SK-N-SH treated with all-trans-retinoic acid at 6 μM for 48 hours (cell line): ENCODE measurements around the gene SLC66A3.
A peak's percentile ranks its signal among the peaks of the same experiment; 100 is the strongest.

Source experiments
- ATAC-seq: fragments of 200-7000 bp; cut with Tn5 transposase; 3 replicates; pipeline ENCODE4 v1.9.1; 2020; ENCODE audit warnings: mild to moderate bottlenecking, moderate library complexity
- ARNTL ChIP-seq: fragments of 450-650 bp; formaldehyde crosslinking; IDR thresholded peaks from 2 replicates; pipeline ENCODE4 v1.5.0; 2020; ENCODE audit warnings: low read depth, mild to moderate bottlenecking, moderate library complexity, borderline replicate concordance
- BACH2 ChIP-seq: fragments of 250-450 bp; sonication (Bioruptor Pico); IDR thresholded peaks from 2 replicates; pipeline ENCODE4 v1.9.0; 2021; ENCODE audit warnings: mild to moderate bottlenecking, borderline replicate concordance
- CREB5 ChIP-seq: fragments of 250-450 bp; sonication (Bioruptor Pico); IDR thresholded peaks from 2 replicates; pipeline ENCODE4 v1.5.1; 2020; ENCODE audit warnings: low read depth, mild to moderate bottlenecking, moderate library complexity
- CSDC2 ChIP-seq: fragments of 250-450 bp; sonication (Bioruptor Pico); IDR thresholded peaks from 2 replicates; pipeline ENCODE4 v1.5.0; 2020; ENCODE audit warnings: mild to moderate bottlenecking, moderate library complexity
- ESRRG ChIP-seq: fragments of 250-450 bp; sonication (Bioruptor Pico); IDR thresholded peaks from 2 replicates; pipeline ENCODE4 v1.6.1; 2021; ENCODE audit warnings: mild to moderate bottlenecking
- GLIS3 ChIP-seq: fragments of 250-450 bp; sonication (Bioruptor Pico); IDR thresholded peaks from 2 replicates; pipeline ENCODE4 v1.5.0; 2020; ENCODE audit warnings: mild to moderate bottlenecking, moderate library complexity
- ISL1 ChIP-seq: fragments of 250-450 bp; sonication (Bioruptor Pico); IDR thresholded peaks from 2 replicates; pipeline ENCODE4 v2.1.2; 2022; ENCODE audit warnings: mild to moderate bottlenecking, moderate library complexity
- OSR1 ChIP-seq: fragments of 250-450 bp; sonication (Bioruptor Pico); IDR thresholded peaks from 2 replicates; pipeline ENCODE4 v1.8.0; 2022; ENCODE audit warnings: moderate library complexity, mild to moderate bottlenecking, inconsistent platforms
- PATZ1 ChIP-seq: fragments of 250-450 bp; sonication (Bioruptor Pico); IDR thresholded peaks from 2 replicates; pipeline ENCODE4 v1.8.0; 2020; ENCODE audit warnings: mild to moderate bottlenecking, moderate library complexity, borderline replicate concordance
- PPARA ChIP-seq: fragments of 250-450 bp; sonication (Bioruptor Pico); IDR thresholded peaks from 2 replicates; pipeline ENCODE4 v1.5.0; 2020; ENCODE audit warnings: mild to moderate bottlenecking, borderline replicate concordance
- RARB ChIP-seq: fragments of 250-450 bp; sonication (Bioruptor Pico); IDR thresholded peaks from 2 replicates; pipeline ENCODE4 v1.8.0; 2021; ENCODE audit warnings: mild to moderate bottlenecking, moderate library complexity
- SNAI2 ChIP-seq: fragments of 250-450 bp; sonication (Bioruptor Pico); IDR thresholded peaks from 2 replicates; pipeline ENCODE4 v1.5.0; 2020; ENCODE audit warnings: mild to moderate bottlenecking, moderate library complexity
- TCF4 ChIP-seq: fragments of 250-450 bp; sonication (Bioruptor Pico); IDR thresholded peaks from 2 replicates; pipeline ENCODE4 v1.8.0; 2021; ENCODE audit warnings: mild to moderate bottlenecking, moderate library complexity, borderline replicate concordance
- TOX ChIP-seq: fragments of 250-450 bp; sonication (Bioruptor Pico); IDR thresholded peaks from 2 replicates; pipeline ENCODE4 v1.8.0; 2021; ENCODE audit warnings: mild to moderate bottlenecking, moderate library complexity, borderline replicate concordance
- TSHZ2 ChIP-seq: fragments of 250-450 bp; sonication (Bioruptor Pico); IDR thresholded peaks from 2 replicates; pipeline ENCODE4 v1.5.0; 2020; ENCODE audit warnings: mild to moderate bottlenecking, moderate library complexity
- ZC3H10 ChIP-seq: fragments of 250-450 bp; sonication (Bioruptor Pico); IDR thresholded peaks from 2 replicates; pipeline ENCODE4 v1.5.1; 2021; ENCODE audit warnings: mild to moderate bottlenecking, moderate library complexity
- ZFP30 ChIP-seq: fragments of 450-650 bp; formaldehyde crosslinking; IDR thresholded peaks from 2 replicates; pipeline ENCODE4 v1.5.0; 2022; ENCODE audit warnings: mild to moderate bottlenecking, moderate library complexity
- ZNF565 ChIP-seq: fragments of 450-650 bp; formaldehyde crosslinking; conservative IDR thresholded peaks from 2 replicates; pipeline ENCODE4 v1.5.0; 2020; ENCODE audit warnings: low read depth, mild to moderate bottlenecking, moderate library complexity
- ZNF70 ChIP-seq: fragments of 450-650 bp; formaldehyde crosslinking; IDR thresholded peaks from 2 replicates; pipeline ENCODE4 v1.5.0; 2020; ENCODE audit warnings: mild to moderate bottlenecking, moderate library complexity
- ZNF8 ChIP-seq: fragments of 450-650 bp; formaldehyde crosslinking; IDR thresholded peaks from 2 replicates; pipeline ENCODE4 v1.5.0; 2020; ENCODE audit warnings: mild to moderate bottlenecking, moderate library complexity
- TF ChIP-seq, protein P1 (sequence below): fragments of 250-450 bp; sonication (Bioruptor Pico); IDR thresholded peaks from 2 replicates; pipeline ENCODE4 v1.8.0; 2021; ENCODE audit warnings: low read depth, mild to moderate bottlenecking, moderate library complexity, borderline replicate concordance

Gene SLC66A3

DNA sequence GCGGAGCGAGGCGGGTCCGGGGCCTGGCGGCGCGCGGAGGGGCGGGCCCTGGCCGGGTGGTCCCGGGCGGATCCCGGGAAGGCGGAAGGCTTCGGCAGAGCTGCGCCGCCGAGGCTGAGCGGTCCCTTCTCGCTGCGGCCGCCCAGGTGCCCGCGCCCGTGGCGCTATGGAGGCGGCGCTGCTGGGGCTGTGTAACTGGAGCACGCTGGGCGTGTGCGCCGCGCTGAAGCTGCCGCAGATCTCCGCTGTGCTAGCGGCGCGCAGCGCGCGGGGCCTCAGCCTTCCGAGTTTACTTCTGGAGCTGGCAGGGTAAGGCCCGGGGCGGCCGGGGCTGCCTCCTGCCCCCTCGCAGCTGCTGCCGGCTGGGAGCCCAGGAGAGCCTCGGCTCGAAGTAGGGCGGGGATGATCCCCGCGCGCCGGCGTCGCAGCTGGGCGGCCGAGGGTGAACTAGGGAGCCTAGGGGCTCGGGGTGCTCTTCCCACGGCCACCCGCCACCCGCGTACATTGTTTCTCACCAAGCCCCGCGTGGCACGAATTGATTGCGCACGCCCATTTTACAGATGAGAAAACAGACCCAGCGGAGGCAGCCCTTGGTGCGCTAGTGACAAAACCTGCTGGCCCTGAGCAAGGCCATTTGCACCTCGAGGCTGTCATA is at the start of gene SLC66A3:
TSS of gene SLC66A3 (plus strand) at position 87 of the 655 bp plus-strand sequence. CDS start at position 167, 80 bp downstream.
- peak; percentile 90 for ATAC-seq
- peak; percentile 63 for TF ChIP-seq TSHZ2
- peak; percentile 52; the same call in 1 of the 2 replicates for TF ChIP-seq ZNF8 (CRISPR knock-in tag)
- 0 out of 2 replicates have a peak, but pooled peaks have one; percentile 49 for TF ChIP-seq GLIS3 (CRISPR knock-in tag)
- TF ChIP-seq CSDC2: no peak

- ATAC-seq: no peak
- TF ChIP-seq ZFP30 (CRISPR knock-in tag): no peak
- TF ChIP-seq RARB: no peak
- no peak for TF ChIP-seq TOX (CRISPR knock-in tag)
Measured at GRCh38 chr2:11109002-11109401, 46.3 kb upstream of the SLC66A3 start.

DNA sequence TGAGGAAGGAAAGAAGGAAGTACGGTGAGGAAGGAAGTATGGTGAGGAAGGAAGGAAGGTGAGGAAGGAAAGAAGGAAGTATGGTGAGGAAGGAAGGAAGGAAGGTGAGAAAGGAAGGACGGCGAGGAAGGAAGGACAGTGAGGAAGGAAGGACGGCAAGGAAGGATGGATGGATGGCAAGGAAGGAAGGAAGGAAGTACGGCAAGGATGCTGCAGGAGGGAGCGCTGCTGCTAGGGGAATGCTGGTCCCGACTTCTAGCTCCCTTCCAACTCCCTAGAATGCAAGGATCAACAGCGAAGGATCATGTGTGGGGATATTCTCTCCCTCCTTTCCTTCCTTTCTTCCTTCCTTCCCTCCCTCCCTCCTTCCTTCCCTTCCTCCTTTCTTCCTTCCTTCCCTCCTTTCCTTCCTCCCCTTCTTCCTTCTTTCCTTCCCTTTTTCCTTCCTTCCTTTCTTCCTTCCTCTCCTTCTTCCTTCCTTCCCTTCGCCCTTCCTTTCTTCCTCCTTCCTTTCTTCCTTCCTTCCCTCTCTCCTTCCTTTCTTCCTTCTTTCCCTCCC is 42.3 kb upstream of the SLC66A3 start:
- TF ChIP-seq SNAI2 (CRISPR knock-in tag) (no peak), ZC3H10 (CRISPR knock-in tag) (no peak), ARNTL (no peak), ZFP30 (CRISPR knock-in tag) (no peak), ZNF8 (CRISPR knock-in tag) (no peak), CREB5 (no peak), BACH2 (no peak), ZNF565 (CRISPR knock-in tag) (no peak), CSDC2 (no peak), ZNF70 (CRISPR knock-in tag) (no peak), TSHZ2 (no peak), ESRRG (CRISPR knock-in tag) (no peak), OSR1 (CRISPR knock-in tag) (no peak)
- TF ChIP-seq, protein P1, sequence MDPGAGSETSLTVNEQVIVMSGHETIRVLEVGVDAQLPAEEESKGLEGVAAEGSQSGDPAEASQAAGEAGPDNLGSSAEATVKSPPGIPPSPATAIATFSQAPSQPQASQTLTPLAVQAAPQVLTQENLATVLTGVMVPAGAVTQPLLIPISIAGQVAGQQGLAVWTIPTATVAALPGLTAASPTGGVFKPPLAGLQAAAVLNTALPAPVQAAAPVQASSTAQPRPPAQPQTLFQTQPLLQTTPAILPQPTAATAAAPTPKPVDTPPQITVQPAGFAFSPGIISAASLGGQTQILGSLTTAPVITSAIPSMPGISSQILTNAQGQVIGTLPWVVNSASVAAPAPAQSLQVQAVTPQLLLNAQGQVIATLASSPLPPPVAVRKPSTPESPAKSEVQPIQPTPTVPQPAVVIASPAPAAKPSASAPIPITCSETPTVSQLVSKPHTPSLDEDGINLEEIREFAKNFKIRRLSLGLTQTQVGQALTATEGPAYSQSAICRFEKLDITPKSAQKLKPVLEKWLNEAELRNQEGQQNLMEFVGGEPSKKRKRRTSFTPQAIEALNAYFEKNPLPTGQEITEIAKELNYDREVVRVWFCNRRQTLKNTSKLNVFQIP (CRISPR knock-in tag): no peak
- ATAC-seq: no peak

DNA sequence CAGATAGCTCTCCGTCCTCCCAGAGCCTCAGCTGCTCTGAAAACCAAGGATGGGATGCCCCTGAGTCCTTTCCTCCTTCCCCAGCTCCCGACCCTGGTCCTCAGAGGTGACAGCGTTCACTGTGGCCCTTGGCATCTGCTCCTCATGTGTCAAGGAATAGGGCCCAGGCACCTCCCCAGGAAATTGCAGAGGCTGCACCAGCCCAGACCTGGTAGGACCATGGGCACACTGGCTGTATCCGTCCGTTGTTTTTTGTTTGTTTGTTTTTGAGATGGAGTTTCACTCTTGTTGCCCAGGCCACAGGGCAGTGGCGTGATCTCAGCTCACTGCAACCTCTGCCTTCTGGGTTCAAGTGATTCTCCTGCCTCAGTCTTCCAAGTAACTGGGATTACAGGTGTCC is 37.5 kb upstream of the SLC66A3 start:
- no peak for ATAC-seq
- TF ChIP-seq TOX (CRISPR knock-in tag) (no peak), PPARA (CRISPR knock-in tag) (no peak), ISL1 (CRISPR knock-in tag) (no peak), PATZ1 (no peak), CSDC2 (no peak), RARB (no peak), ESRRG (CRISPR knock-in tag) (no peak), CREB5 (no peak), TCF4 (no peak), ARNTL (no peak), ZC3H10 (CRISPR knock-in tag) (no peak)
- TF ChIP-seq, protein P1 (CRISPR knock-in tag): no peak
